HTR-8/SVneo (cell line): ENCODE results near the gene DNMT1.

Experiments used
- DNase-seq: peaks from one replicate; pipeline ENCODE4 v3.0.0; 2011; ENCODE audit warnings: low spot score, mixed read lengths; ENCODE audit not compliant: insufficient read length
- FAIRE-seq: peaks from 2 replicates; lab custom pipeline; 2011; peaks lifted over from hg19 to GRCh38; lab: Jason Lieb, UNC

Gene DNMT1

GRCh38 chr19:10145031-10145430 is 49.7 kb downstream of the DNMT1 start:
- FAIRE-seq, result no peak
- no peak for DNase-seq

- no peak for DNase-seq
- no peak for FAIRE-seq
Observed at GRCh38 chr19:10144361-10144760, 50.4 kb downstream of the DNMT1 start.

GRCh38 chr19:10143681-10144080 is 51.1 kb downstream of the DNMT1 start:
- no peak for FAIRE-seq
- DNase-seq, result no peak

- FAIRE-seq, result no peak
Observed at GRCh38 chr19:10142701-10143375, 51.9 kb downstream of the DNMT1 start.

GRCh38 chr19:10141973-10142372 is 52.8 kb downstream of the DNMT1 start:
- FAIRE-seq (no peak), DNase-seq (no peak)

More at GRCh38 chr19:10142701-10143375, 51.9 kb downstream of the DNMT1 start:
- no peak for DNase-seq

- FAIRE-seq, result no peak
Observed at GRCh38 chr19:10141479-10141878, 53.3 kb downstream of the DNMT1 start.

GRCh38 chr19:10139952-10140351 is 54.8 kb downstream of the DNMT1 start:
- no peak for FAIRE-seq

More at GRCh38 chr19:10141479-10141878, 53.3 kb downstream of the DNMT1 start:
- DNase-seq, result no peak

GRCh38 chr19:10138879-10139795 is 55.6 kb downstream of the DNMT1 start:
- DNase-seq (no peak), FAIRE-seq (no peak)

More at GRCh38 chr19:10139952-10140351, 54.8 kb downstream of the DNMT1 start:
- DNase-seq, result no peak

- FAIRE-seq (no peak), DNase-seq (no peak)
Observed at GRCh38 chr19:10137751-10138682, 56.7 kb downstream of the DNMT1 start.

- FAIRE-seq, result no peak
- no peak for DNase-seq
Observed at GRCh38 chr19:10136936-10137335, 57.8 kb downstream of the DNMT1 start.

GRCh38 chr19:10135551-10136334 is 59.0 kb downstream of the DNMT1 start:
- FAIRE-seq, result no peak
- DNase-seq, result no peak

GRCh38 chr19:10134040-10134439 is 60.7 kb downstream of the DNMT1 start:
- FAIRE-seq (no peak), DNase-seq (no peak)

GRCh38 chr19:10133596-10133995 is 61.2 kb downstream of the DNMT1 start:
- no peak for DNase-seq
- no peak for FAIRE-seq

- DNase-seq (no peak), FAIRE-seq (peak; percentile 33)
Observed at GRCh38 chr19:10132905-10133304, 61.8 kb downstream of the DNMT1 start.

- no peak for FAIRE-seq
- DNase-seq, result no peak
Observed at GRCh38 chr19:10126213-10126639, 68.5 kb downstream of the DNMT1 start.

GRCh38 chr19:10124429-10124828 is 70.3 kb downstream of the DNMT1 start:
- no peak for DNase-seq
- no peak for FAIRE-seq

GRCh38 chr19:10122045-10122444 is 72.7 kb downstream of the DNMT1 start:
- FAIRE-seq, result no peak

GRCh38 chr19:10120538-10121189 is 74.1 kb downstream of the DNMT1 start:
- DNase-seq, result peak; percentile 28
- no peak for FAIRE-seq

More at GRCh38 chr19:10122045-10122444, 72.7 kb downstream of the DNMT1 start:
- DNase-seq, result no peak

- DNase-seq (no peak), FAIRE-seq (peak; percentile 26)
Observed at GRCh38 chr19:10118960-10119359, 75.8 kb downstream of the DNMT1 start.
